A549 (cell line): ENCODE measurements around the gene DMXL2. TPM values are rescaled to one million over a fixed set of nuclear protein-coding genes. Genes with fewer than 3 reads are reported as not detected.
A peak's percentile ranks its signal among the peaks of the same experiment; 100 is the strongest.

Experiments
- ATAC-seq, 2 experiments: fragments of 200-7000 bp in 1 of 2; fragments of >200 bp in 1 of 2; cut with Nextera tagmentation in 1 of 2; cut with Tn5 transposase in 1 of 2; 3 replicates each; pipeline versions ENCODE4 v1.8.0 to v1.9.1; 2018 to 2020; ENCODE audit warnings: mild to moderate bottlenecking in 1 of 2, moderate library complexity in 1 of 2
- CTCF ChIA-PET: fragments of 300-600 bp; sonication (Branson Sonifier 250); formaldehyde crosslinking; extraction: SDS; loops from one replicate; lab custom pipeline; 2021; ENCODE audit warnings: antibody characterized with exemption, inconsistent platforms; lab: Yijun Ruan, JAX
- POLR2A ChIA-PET: fragments of 350-600 bp; formaldehyde crosslinking; extraction: SDS; loops from one replicate; lab custom pipeline; 2021; ENCODE audit warnings: antibody characterized with exemption, inconsistent platforms; lab: Yijun Ruan, JAX
- DNase-seq, 2 experiments: peaks; one replicate each; pipeline versions ENCODE4 v3.0.0 to v3.0.0-alpha.2; 2011 to 2016; ENCODE audit warnings: low read depth in 1 of 2, low spot score in 1 of 2
- FAIRE-seq: peaks from 2 replicates; lab custom pipeline; 2011; peaks lifted over from hg19 to GRCh38; lab: Jason Lieb, UNC
- H3K27ac ChIP-seq, 2 experiments: fragments of >200 bp; sonication (Bioruptor Twin); formaldehyde crosslinking; 3 replicates each; pipeline ENCODE4 v1.5.1; 2016 to 2017
- H3K4me1 ChIP-seq: fragments of >200 bp; sonication (Bioruptor Twin); formaldehyde crosslinking; 3 replicates; pipeline ENCODE4 v1.6.1; 2016
- H3K4me2 ChIP-seq: fragments of >200 bp; sonication (Bioruptor Twin); formaldehyde crosslinking; 3 replicates; pipeline ENCODE4 v1.6.1; 2016
- H3K4me3 ChIP-seq: fragments of >200 bp; sonication (Bioruptor Twin); formaldehyde crosslinking; 3 replicates; pipeline ENCODE4 v1.5.1; 2016
- H3K9me3 ChIP-seq: fragments of >200 bp; sonication (Bioruptor Twin); formaldehyde crosslinking; 3 replicates; pipeline ENCODE4 v1.6.1; 2016
- CEBPB ChIP-seq, 2 experiments: fragments of >200 bp in 1 of 2; sonication (Bioruptor Twin) in 1 of 2; formaldehyde crosslinking in 1 of 2; IDR thresholded peaks; 2 replicates each; pipeline ENCODE4 v1.6.1; 2012 to 2016
- EHF ChIP-seq: fragments of 250-450 bp; sonication (Bioruptor Pico); IDR thresholded peaks from 2 replicates; pipeline ENCODE4 v1.5.0; 2020; ENCODE audit warnings: mild to moderate bottlenecking
- EHMT2 ChIP-seq: fragments of 200-600 bp; sonication (generic); IDR thresholded peaks from 2 replicates; pipeline ENCODE4 v1.6.1; 2016; ENCODE audit warnings: antibody characterized with exemption, low read depth, mild to moderate bottlenecking, moderate library complexity
- FOSL2 ChIP-seq, 2 experiments: fragments of 450-650 bp in 1 of 2; fragments of >200 bp in 1 of 2; sonication (Bioruptor Twin) in 1 of 2; formaldehyde crosslinking; IDR thresholded peaks; 2 replicates each; pipeline versions ENCODE4 v1.5.0 to v1.6.1; 2016 to 2020; ENCODE audit warnings: mild to moderate bottlenecking in 1 of 2, moderate library complexity in 1 of 2
- HOXA7 ChIP-seq: fragments of 250-450 bp; sonication (Bioruptor Pico); IDR thresholded peaks from 2 replicates; pipeline ENCODE4 v1.5.0; 2020; ENCODE audit warnings: mild to moderate bottlenecking, moderate library complexity
- JUNB ChIP-seq: fragments of >200 bp; sonication (Bioruptor Twin); formaldehyde crosslinking; IDR thresholded peaks from 2 replicates; pipeline ENCODE4 v1.6.1; 2016
- KDM1A ChIP-seq: fragments of 200-600 bp; sonication (generic); IDR thresholded peaks from 2 replicates; pipeline ENCODE4 v1.6.1; 2016; ENCODE audit warnings: low read depth, mild to moderate bottlenecking
- MYC ChIP-seq: IDR thresholded peaks from 2 replicates; pipeline ENCODE4 v1.6.1; 2012; ENCODE audit warnings: mild to moderate bottlenecking, inconsistent platforms, low read length, improper control_type of control experiment, borderline replicate concordance
- POLR2A ChIP-seq: IDR thresholded peaks from 2 replicates; pipeline ENCODE4 v1.6.1; 2012; ENCODE audit warnings: mild to moderate bottlenecking, low read length
- POLR2AphosphoS2 ChIP-seq: conservative IDR thresholded peaks from 2 replicates; pipeline ENCODE4 v1.6.1; 2012; ENCODE audit warnings: low read length, improper control_type of control experiment, inconsistent platforms
- RAD21 ChIP-seq, 2 experiments: fragments of >200 bp in 1 of 2; sonication (Bioruptor Twin) in 1 of 2; formaldehyde crosslinking in 1 of 2; IDR thresholded peaks in 1 of 2; conservative IDR thresholded peaks in 1 of 2; 2 replicates in 1 of 2; 3 replicates in 1 of 2; pipeline ENCODE4 v1.6.1; 2012 to 2018; ENCODE audit warnings: inconsistent platforms in 1 of 2
- TP53 ChIP-seq: fragments of 250-450 bp; sonication (Bioruptor Pico); IDR thresholded peaks from 2 replicates; pipeline ENCODE4 v1.5.0; 2021; ENCODE audit warnings: mild to moderate bottlenecking, moderate library complexity
- ZC3H11A ChIP-seq: fragments of 450-650 bp; IDR thresholded peaks from 2 replicates; pipeline ENCODE4 v1.6.1; 2014; ENCODE audit warnings: antibody characterized with exemption, mild to moderate bottlenecking
- ZFP36 ChIP-seq: fragments of 450-650 bp; IDR thresholded peaks from 2 replicates; pipeline ENCODE4 v1.6.1; 2014; ENCODE audit warnings: borderline replicate concordance; ENCODE audit not compliant: partially characterized antibody
- ZNF302 ChIP-seq: fragments of 250-450 bp; sonication (Bioruptor Pico); IDR thresholded peaks from 2 replicates; pipeline ENCODE4 v1.9.0; 2021; ENCODE audit warnings: inconsistent platforms, mild to moderate bottlenecking, moderate library complexity
- WGBS: methylation state at CpG from one replicate; pipeline ENCODE4 v1.1.6; 2017; ENCODE audit errors: missing lambda C conversion rate; 5-methylcytosine and 5-hydroxymethylcytosine counted together
- polyA plus RNA-seq, 4 experiments: library from polyadenylated mRNA; depleted of rRNA in 3 of 4; stranded (reverse); fragments of >200 nt; fragmentation: RNase III in 1 of 4; extraction: RNeasy Plus Mini Kit Qiagen cat#74134 plus additional on column Dnase treatment in 1 of 4; gene quantifications; 2 replicates in 3 of 4; 3 replicates in 1 of 4; pipeline ENCODE4 v1.2.3, GENCODE V29; 2011 to 2017
- TF ChIP-seq, protein P1 (sequence below): IDR thresholded peaks from 2 replicates; pipeline ENCODE4 v1.6.1; 2012
- TF ChIP-seq, protein P2 (sequence below): fragments of 200-600 bp; sonication (generic); IDR thresholded peaks from 2 replicates; pipeline ENCODE4 v1.6.1; 2016; ENCODE audit warnings: antibody characterized with exemption, mild to moderate bottlenecking, moderate library complexity
- TF ChIP-seq, protein P3 (sequence below): IDR thresholded peaks from 2 replicates; pipeline ENCODE4 v1.6.1; 2012

Gene DMXL2
- polyA plus RNA-seq, 2 of the 4 experiments (the other 2 are of a cell fraction), result 25.6 to 50.9 TPM

DNA sequence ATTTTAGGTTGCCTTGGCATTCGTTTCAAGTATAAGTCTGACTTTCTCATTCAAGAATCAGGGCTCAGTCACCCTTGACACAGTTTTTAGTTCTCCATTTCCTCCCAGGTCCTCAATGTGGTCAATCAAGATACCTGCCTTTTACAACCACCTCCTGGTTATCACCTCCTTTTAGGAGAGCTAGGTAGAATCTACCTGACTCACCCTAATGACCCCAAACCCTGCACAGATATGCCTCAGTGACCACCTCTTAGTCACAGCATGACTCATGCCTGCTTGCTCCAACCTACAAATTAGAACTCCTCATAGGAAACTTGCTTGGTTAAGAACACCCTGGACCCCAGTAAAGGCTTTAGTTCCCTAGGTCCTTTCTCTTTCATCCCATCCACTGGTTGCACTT, 22.5 kb downstream of the DMXL2 start:
- TF ChIP-seq POLR2AphosphoS2 (no peak), JUNB (0 out of 2 replicates have a peak, but pooled peaks have one; percentile 11), FOSL2 (IDR thresholded peaks at IDR 0.05) (no peak), FOSL2 (CRISPR knock-in tag; IDR thresholded peaks at IDR 0.05) (peak; percentile 60)
- ChIA-PET CTCF (no interaction called here), POLR2A (no interaction called here)
- no peak for FAIRE-seq
- no peak for DNase-seq
- no peak overlapping the region for H3K4me3 ChIP-seq
- ATAC-seq, result no peak
- H3K27ac ChIP-seq, result no peak overlapping the region
- 82% methylated on average over 1 of the region's 1 CpG for WGBS
- peaks cover 8% of the 10 kb centered on the region for H3K4me1 ChIP-seq
- no peaks in the 10 kb centered on the region for H3K9me3 ChIP-seq
- no peak overlapping the region for H3K4me2 ChIP-seq

DNA sequence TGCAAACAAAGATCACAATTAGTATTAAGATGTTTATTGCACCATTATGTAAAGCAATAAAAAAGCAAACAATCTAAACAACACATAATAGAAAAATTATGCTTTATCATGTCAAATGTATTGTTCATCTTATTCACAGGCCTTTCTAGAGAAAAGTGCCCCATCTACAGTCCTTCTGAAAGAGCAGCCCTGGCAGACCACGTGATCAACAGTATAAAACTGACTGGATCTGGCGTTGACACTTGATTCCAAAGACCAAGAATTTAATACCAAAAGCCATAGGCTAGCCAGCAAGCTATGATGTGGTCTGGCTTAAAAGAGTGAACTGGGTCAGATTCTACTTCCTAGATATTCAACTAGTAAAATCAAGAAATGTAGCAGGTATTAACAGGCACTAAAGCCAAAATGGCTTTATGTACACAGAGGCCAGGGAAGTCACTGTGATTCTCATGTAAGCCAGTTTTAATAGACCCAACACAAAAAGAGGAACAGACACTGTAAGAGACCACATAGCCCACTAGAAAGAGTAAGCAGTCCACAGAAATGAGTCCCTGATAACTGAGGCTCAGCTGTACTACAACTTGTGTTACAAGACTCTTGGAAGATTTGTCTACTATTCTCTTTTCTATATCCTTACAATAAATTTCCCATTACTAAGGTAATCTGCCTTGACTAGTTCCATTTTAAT, 32.5 kb downstream of the DMXL2 start:
- ATAC-seq (no peak), DNase-seq (no peak), FAIRE-seq (no peak)
- Histone ChIP-seq H3K27ac (no peak overlapping the region), H3K9me3 (0 out of 3 replicates have a peak, but pooled peaks cover 3% of the 10 kb centered on the region), H3K4me1 (no peaks in the 10 kb centered on the region), H3K4me2 (no peak overlapping the region), H3K4me3 (no peak overlapping the region)
- ChIA-PET POLR2A (no interaction called here), CTCF (no interaction called here)
- TF ChIP-seq, protein P1, sequence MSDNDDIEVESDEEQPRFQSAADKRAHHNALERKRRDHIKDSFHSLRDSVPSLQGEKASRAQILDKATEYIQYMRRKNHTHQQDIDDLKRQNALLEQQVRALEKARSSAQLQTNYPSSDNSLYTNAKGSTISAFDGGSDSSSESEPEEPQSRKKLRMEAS, result no peak
- TF ChIP-seq KDM1A (no peak), EHF (no peak), TP53 (no peak), MYC (no peak), FOSL2 (IDR thresholded peaks at IDR 0.05) (no peak), FOSL2 (CRISPR knock-in tag; IDR thresholded peaks at IDR 0.05) (no peak)
- TF ChIP-seq, protein P2, sequence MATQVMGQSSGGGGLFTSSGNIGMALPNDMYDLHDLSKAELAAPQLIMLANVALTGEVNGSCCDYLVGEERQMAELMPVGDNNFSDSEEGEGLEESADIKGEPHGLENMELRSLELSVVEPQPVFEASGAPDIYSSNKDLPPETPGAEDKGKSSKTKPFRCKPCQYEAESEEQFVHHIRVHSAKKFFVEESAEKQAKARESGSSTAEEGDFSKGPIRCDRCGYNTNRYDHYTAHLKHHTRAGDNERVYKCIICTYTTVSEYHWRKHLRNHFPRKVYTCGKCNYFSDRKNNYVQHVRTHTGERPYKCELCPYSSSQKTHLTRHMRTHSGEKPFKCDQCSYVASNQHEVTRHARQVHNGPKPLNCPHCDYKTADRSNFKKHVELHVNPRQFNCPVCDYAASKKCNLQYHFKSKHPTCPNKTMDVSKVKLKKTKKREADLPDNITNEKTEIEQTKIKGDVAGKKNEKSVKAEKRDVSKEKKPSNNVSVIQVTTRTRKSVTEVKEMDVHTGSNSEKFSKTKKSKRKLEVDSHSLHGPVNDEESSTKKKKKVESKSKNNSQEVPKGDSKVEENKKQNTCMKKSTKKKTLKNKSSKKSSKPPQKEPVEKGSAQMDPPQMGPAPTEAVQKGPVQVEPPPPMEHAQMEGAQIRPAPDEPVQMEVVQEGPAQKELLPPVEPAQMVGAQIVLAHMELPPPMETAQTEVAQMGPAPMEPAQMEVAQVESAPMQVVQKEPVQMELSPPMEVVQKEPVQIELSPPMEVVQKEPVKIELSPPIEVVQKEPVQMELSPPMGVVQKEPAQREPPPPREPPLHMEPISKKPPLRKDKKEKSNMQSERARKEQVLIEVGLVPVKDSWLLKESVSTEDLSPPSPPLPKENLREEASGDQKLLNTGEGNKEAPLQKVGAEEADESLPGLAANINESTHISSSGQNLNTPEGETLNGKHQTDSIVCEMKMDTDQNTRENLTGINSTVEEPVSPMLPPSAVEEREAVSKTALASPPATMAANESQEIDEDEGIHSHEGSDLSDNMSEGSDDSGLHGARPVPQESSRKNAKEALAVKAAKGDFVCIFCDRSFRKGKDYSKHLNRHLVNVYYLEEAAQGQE, result no peak
- WGBS, result 88% methylated on average over 2 of the region's 2 CpGs

DNA sequence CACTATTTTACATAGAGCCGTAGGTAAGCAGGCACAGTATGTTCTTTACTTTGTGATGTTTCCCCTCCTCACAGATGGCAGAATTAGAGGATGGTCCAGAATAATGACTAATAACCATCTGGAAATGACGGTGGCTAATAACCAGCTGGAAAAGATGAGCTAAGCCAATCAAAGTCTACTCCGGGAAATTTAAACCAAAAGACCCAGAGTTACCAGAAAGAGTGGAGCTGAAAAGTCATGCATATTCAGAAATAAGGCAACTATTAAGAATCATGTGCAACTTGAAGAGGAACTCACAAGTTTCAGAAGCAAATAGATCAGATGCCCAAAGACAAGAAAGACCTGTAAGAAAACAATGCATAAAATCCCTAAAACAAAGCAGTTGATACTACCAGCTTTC, 33.6 kb downstream of the DMXL2 start:
- no peak for ATAC-seq
- Histone ChIP-seq H3K4me3 (no peak overlapping the region), H3K4me2 (no peak overlapping the region), H3K4me1 (no peaks in the 10 kb centered on the region), H3K27ac (no peak overlapping the region), H3K9me3 (0 out of 3 replicates have a peak, but pooled peaks cover 3% of the 10 kb centered on the region)
- ChIA-PET CTCF (interaction anchor here (0.9 kb wide), 1 partner anchor 61 kb away, joined by 3 read pairs; no protein-coding TSS in a partner anchor), POLR2A (no interaction called here)
- 88% methylated on average over 3 of the region's 3 CpGs for WGBS
- TF ChIP-seq, protein P2, result no peak
- TF ChIP-seq KDM1A, result no peak
- TF ChIP-seq EHMT2, result no peak
- no peak for TF ChIP-seq MYC
- TF ChIP-seq, protein P3, sequence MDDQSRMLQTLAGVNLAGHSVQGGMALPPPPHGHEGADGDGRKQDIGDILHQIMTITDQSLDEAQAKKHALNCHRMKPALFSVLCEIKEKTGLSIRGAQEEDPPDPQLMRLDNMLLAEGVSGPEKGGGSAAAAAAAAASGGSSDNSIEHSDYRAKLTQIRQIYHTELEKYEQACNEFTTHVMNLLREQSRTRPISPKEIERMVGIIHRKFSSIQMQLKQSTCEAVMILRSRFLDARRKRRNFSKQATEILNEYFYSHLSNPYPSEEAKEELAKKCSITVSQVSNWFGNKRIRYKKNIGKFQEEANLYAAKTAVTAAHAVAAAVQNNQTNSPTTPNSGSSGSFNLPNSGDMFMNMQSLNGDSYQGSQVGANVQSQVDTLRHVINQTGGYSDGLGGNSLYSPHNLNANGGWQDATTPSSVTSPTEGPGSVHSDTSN, result no peak
- no peak for TF ChIP-seq CEBPB (IDR thresholded peaks at IDR 0.05)
- TF ChIP-seq HOXA7 (CRISPR knock-in tag), result no peak
- no peak for TF ChIP-seq ZFP36
- no peak for TF ChIP-seq POLR2AphosphoS2
- no peak for TF ChIP-seq POLR2A
- no peak for TF ChIP-seq RAD21 (conservative IDR thresholded peaks at IDR 0.05 in 1 of 2, IDR thresholded peaks at IDR 0.05 in 1 of 2)
- no peak for TF ChIP-seq FOSL2 (IDR thresholded peaks at IDR 0.05)
- TF ChIP-seq FOSL2 (CRISPR knock-in tag; IDR thresholded peaks at IDR 0.05), result no peak
- no peak for TF ChIP-seq ZNF302
- no peak for TF ChIP-seq ZC3H11A
- DNase-seq, result no peak
- no peak for FAIRE-seq
